ENCODE data around the gene SERINC4. TPM values are rescaled to one million over a fixed set of nuclear protein-coding genes. Genes with fewer than 3 reads are reported as not detected.

The SERINC4 gene
- total RNA-seq, 1 donor from 2014 or later: not detected

DNA sequence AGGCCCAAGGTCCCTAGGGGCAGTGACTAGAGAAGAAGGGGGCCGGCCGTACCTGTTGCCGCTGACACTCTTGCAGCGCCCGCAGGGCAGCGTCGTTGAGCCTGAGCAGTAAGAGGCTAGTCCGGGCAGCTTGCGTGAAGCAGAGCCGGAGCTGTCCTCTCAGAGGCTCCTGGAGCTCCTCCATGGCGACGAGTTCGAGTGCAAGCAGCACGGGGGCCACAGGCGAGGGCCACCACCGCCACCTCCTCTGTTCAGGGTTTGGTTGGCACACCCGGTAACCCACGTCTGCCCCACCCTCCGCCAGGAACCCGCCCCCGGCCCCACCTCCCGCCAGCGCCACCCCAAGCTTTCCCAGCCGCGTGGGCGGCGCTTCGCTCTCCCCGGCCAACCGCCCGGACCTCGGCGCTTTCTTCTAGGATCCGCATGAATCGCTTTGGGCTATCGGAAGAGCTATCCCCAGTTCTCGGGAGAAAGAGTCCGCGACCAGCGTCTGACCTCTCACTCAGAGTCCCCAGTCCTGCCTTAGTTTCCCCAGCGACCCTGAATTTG is 23.2 kb downstream of the SERINC4 start, which contains the start of gene ELL3:
Gene ELL3 (minus strand): TSS at position 249 of the 549 bp plus-strand sequence. CDS start 65 bp downstream, at position 184.
- TF ChIP-seq, protein P1, sequence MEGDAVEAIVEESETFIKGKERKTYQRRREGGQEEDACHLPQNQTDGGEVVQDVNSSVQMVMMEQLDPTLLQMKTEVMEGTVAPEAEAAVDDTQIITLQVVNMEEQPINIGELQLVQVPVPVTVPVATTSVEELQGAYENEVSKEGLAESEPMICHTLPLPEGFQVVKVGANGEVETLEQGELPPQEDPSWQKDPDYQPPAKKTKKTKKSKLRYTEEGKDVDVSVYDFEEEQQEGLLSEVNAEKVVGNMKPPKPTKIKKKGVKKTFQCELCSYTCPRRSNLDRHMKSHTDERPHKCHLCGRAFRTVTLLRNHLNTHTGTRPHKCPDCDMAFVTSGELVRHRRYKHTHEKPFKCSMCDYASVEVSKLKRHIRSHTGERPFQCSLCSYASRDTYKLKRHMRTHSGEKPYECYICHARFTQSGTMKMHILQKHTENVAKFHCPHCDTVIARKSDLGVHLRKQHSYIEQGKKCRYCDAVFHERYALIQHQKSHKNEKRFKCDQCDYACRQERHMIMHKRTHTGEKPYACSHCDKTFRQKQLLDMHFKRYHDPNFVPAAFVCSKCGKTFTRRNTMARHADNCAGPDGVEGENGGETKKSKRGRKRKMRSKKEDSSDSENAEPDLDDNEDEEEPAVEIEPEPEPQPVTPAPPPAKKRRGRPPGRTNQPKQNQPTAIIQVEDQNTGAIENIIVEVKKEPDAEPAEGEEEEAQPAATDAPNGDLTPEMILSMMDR (conservative IDR thresholded peaks at IDR 0.05; ENCODE audit: low read depth, low read length): no peak
- DNase-seq (ENCODE audit: low read depth): no peak
- peak within 1 kb of the TSS; percentile 80 for H3K4me3 ChIP-seq (ENCODE audit: low read depth, low read length)

DNA sequence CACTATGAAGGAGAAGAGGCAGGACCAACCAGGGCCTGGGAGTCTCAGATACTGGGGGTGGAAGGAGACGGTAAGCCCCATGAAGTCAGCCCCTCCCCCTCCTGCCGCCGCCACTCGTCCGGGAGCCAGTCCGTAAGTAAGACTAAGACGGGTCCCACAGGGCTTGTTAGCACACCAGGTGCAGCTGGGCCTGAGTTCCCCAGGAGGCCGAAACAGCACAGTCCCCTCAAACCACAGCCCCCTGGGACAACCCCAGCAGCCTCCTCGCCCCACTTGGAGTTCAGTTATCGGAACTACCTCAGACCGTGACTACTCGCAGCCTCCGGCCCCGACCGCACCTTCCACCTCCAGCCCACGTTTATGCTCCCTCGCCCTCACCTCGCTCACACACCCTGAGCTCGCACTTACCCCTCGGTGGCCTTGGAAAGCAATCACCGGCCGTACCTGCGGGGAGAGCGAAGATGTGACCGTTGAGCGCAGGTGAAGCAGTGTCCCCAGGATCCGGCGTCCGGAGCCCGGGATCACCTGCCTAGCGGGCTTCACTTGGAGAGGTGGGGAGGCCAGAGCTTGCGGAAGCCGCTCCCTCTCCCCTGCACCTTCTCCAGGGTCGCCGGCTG is 23.8 kb downstream of the SERINC4 start:
- TF ChIP-seq, protein P1 (conservative IDR thresholded peaks at IDR 0.05; ENCODE audit: low read depth, low read length): no peak
- peak overlapping the region; percentile 80 for H3K4me3 ChIP-seq (ENCODE audit: low read depth, low read length)
- DNase-seq (ENCODE audit: low read depth): no peak

DNA sequence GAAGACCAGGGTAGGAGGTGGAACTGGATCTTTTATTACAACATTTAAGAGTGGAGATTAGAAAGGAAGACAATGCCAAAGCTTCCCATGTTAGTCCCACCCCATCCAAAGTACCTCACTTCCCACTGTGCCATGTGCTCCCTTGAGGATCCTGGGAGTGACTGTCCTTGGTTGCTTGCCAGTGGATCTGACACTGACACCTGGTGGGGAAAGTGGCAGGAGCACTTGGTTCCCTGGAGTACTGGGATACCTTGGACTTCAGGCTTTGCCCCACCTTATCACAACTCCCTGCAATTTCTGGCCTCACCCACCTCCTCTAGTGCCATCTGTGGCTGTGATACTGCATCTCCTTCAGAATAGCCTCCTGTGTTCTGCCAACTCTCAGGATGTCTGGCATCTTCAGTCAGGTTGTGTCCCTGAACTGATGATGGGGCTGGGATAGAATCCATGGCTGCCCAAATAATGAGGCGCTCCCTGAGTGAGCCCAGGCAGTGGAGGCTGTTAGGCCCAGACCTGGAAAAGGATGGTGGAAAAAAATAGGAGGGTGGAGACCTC is 24.5 kb downstream of the SERINC4 start:
- H3K4me3 ChIP-seq (ENCODE audit: low read depth, low read length): peak overlapping the region; percentile 80

DNA sequence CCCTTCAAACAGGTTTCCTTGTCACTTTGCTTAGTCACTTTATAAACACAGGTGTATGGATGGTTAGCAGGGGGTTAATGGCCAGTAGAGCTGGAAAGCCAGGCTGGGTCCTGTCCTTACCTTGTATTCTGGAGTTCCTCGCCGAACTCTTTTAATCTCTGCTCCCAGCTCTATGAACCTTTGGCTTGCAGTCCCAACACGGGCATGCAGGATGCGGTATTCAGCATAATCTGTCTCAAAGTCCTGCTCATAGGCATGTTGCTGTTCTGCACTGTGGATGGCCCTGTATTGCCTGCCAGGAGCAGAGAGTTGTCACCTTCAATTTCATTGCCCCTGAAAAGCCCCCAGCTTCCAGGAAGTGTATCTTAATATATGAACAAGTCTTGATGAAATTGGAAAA is 26.0 kb downstream of the SERINC4 start:
- TF ChIP-seq, protein P1 (conservative IDR thresholded peaks at IDR 0.05; ENCODE audit: low read depth, low read length): no peak
- H3K4me3 ChIP-seq (ENCODE audit: low read depth, low read length): no peak overlapping the region
- no peak for DNase-seq (ENCODE audit: low read depth)

More for the DNA sequence above, 24.5 kb downstream of the SERINC4 start:
- DNase-seq (ENCODE audit: low read depth): no peak
- TF ChIP-seq, protein P1 (conservative IDR thresholded peaks at IDR 0.05; ENCODE audit: low read depth, low read length): peak; percentile 59

DNA sequence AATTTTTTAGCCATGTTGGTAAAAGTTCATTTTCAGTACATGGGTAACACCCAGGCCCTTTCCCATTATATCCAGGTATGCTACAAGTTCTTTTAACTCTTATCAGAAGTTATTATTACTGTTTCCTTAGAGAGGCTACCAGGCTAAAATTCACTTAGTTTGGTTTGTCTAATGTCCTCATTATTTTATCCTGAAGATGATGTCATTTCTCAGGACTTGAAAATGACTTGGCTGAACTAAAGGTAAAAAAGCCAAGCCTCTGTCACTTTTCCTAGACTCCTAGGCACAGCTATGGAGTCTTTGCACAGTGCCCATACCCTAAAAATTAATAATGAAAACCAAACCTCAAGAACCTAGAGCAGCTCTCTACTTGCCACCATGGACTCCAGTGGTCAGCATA is 27.4 kb downstream of the SERINC4 start:
- TF ChIP-seq, protein P1 (conservative IDR thresholded peaks at IDR 0.05; ENCODE audit: low read depth, low read length): no peak
- no peak for DNase-seq (ENCODE audit: low read depth)
- H3K4me3 ChIP-seq (ENCODE audit: low read depth, low read length): no peak overlapping the region

DNA sequence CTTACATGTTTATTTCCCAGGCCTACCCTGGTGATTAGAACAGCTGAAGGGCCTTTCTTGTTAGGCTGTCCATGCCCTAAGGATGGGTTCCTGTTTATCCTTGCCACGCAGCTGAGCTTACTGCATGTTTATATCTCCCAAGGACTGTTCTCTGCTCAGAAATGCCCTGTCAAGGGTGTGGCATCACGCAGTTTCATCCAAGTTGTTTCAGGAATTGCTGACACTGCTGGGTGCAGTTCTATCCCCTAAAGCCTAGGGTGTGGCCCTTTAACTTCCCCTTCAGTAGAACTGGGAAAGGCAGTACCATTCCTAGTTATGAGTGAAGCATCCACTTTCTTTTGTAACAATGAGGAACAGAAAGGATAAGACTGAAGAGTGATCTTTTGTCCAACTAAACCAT is 28.2 kb downstream of the SERINC4 start:
- TF ChIP-seq, protein P1 (conservative IDR thresholded peaks at IDR 0.05; ENCODE audit: low read depth, low read length): no peak
- H3K4me3 ChIP-seq (ENCODE audit: low read depth, low read length): no peak overlapping the region
- no peak for DNase-seq (ENCODE audit: low read depth)

Data from epithelial cell of proximal tubule (primary cell).